Measurements from ENCODE around the gene RGS7. TPM values are rescaled to one million over a fixed set of nuclear protein-coding genes. Genes with fewer than 3 reads are reported as not detected.
A peak's percentile ranks its signal among the peaks of the same experiment; 100 is the strongest.

Gene RGS7
- total and polyA plus RNA-seq, 2 donors from 2014 or later, result 3.6 TPM; not detected in 1

- DNase-seq (peak in 2 of 5 donors; percentile 43 to 53), FAIRE-seq (no peak)
- H3K4me1 ChIP-seq (ENCODE audit: control insufficient read depth in 2 of 3, insufficient read depth in 2 of 3, low read depth in 1 of 3, low read length in 3 of 3), result no peaks in the 10 kb centered on the region
- intact Hi-C loops (cut with DNase I), result no loop called here
- no peak overlapping the region for H3K4me3 ChIP-seq (ENCODE audit: low read length in 3 of 3)
- H3K27ac ChIP-seq (ENCODE audit: low read depth in 2 of 2, low read length in 2 of 2), result no peak overlapping the region
- H3K27me3 ChIP-seq (ENCODE audit: control insufficient read depth, insufficient read depth, low read length), result no peaks in the 10 kb centered on the region
- H3K9me3 ChIP-seq (ENCODE audit: control insufficient read depth in 2 of 3, insufficient read depth in 1 of 3, low read length in 3 of 3), result no peaks in the 10 kb centered on the region
- H3K36me3 ChIP-seq (ENCODE audit: control insufficient read depth in 2 of 3, insufficient read depth in 3 of 3, low read length in 3 of 3), result no peaks in the 10 kb centered on the region
- no peak for TF ChIP-seq CTCF (IDR thresholded peaks at IDR 0.05; ENCODE audit: borderline replicate concordance, extremely low read depth, insufficient read depth)
- no peak overlapping the region for H3K9ac ChIP-seq (ENCODE audit: low read length in 3 of 3)
Measured at GRCh38 chr1:241105147-241105546, 251.9 kb downstream of the RGS7 start.

- intact Hi-C loops (cut with DNase I), result no loop called here
- peak in 2 of 5 donors; percentile 32 to 65 for DNase-seq
- Histone ChIP-seq H3K27ac (ENCODE audit: low read depth in 2 of 2, low read length in 2 of 2) (no peak overlapping the region), H3K36me3 (ENCODE audit: control insufficient read depth in 2 of 3, insufficient read depth in 3 of 3, low read length in 3 of 3) (no peaks in the 10 kb centered on the region), H3K4me1 (ENCODE audit: control insufficient read depth in 2 of 3, insufficient read depth in 2 of 3, low read depth in 1 of 3, low read length in 3 of 3) (no peaks in the 10 kb centered on the region), H3K27me3 (ENCODE audit: control insufficient read depth, insufficient read depth, low read length) (no peaks in the 10 kb centered on the region), H3K4me3 (ENCODE audit: low read length in 3 of 3) (no peak overlapping the region), H3K9me3 (ENCODE audit: control insufficient read depth in 2 of 3, insufficient read depth in 1 of 3, low read length in 3 of 3) (no peaks in the 10 kb centered on the region), H3K9ac (ENCODE audit: low read length in 3 of 3) (no peak overlapping the region)
- FAIRE-seq, result no peak
- no peak for TF ChIP-seq CTCF (IDR thresholded peaks at IDR 0.05; ENCODE audit: borderline replicate concordance, extremely low read depth, insufficient read depth)
Measured at GRCh38 chr1:241102664-241103063, 254.3 kb downstream of the RGS7 start.

- Histone ChIP-seq H3K4me3 (ENCODE audit: low read length in 3 of 3) (no peak overlapping the region), H3K27ac (ENCODE audit: low read depth in 2 of 2, low read length in 2 of 2) (no peak overlapping the region), H3K9ac (ENCODE audit: low read length in 3 of 3) (no peak overlapping the region), H3K9me3 (ENCODE audit: control insufficient read depth in 2 of 3, insufficient read depth in 1 of 3, low read length in 3 of 3) (no peaks in the 10 kb centered on the region), H3K36me3 (ENCODE audit: control insufficient read depth in 2 of 3, insufficient read depth in 3 of 3, low read length in 3 of 3) (no peaks in the 10 kb centered on the region), H3K27me3 (ENCODE audit: control insufficient read depth, insufficient read depth, low read length) (no peaks in the 10 kb centered on the region), H3K4me1 (ENCODE audit: control insufficient read depth in 2 of 3, insufficient read depth in 2 of 3, low read depth in 1 of 3, low read length in 3 of 3) (no peaks in the 10 kb centered on the region)
- TF ChIP-seq CTCF (IDR thresholded peaks at IDR 0.05; ENCODE audit: borderline replicate concordance, extremely low read depth, insufficient read depth), result no peak
- intact Hi-C loops (cut with DNase I), result no loop called here
- DNase-seq (no peak), FAIRE-seq (no peak)
Measured at GRCh38 chr1:241101622-241102021, 255.4 kb downstream of the RGS7 start.

- TF ChIP-seq CTCF (IDR thresholded peaks at IDR 0.05; ENCODE audit: borderline replicate concordance, extremely low read depth, insufficient read depth), result no peak
- Histone ChIP-seq H3K27ac (ENCODE audit: low read depth in 2 of 2, low read length in 2 of 2) (no peak overlapping the region), H3K9me3 (ENCODE audit: control insufficient read depth in 2 of 3, insufficient read depth in 1 of 3, low read length in 3 of 3) (no peaks in the 10 kb centered on the region), H3K4me3 (ENCODE audit: low read length in 3 of 3) (no peak overlapping the region), H3K9ac (ENCODE audit: low read length in 3 of 3) (no peak overlapping the region), H3K4me1 (ENCODE audit: control insufficient read depth in 2 of 3, insufficient read depth in 2 of 3, low read depth in 1 of 3, low read length in 3 of 3) (no peaks in the 10 kb centered on the region), H3K27me3 (ENCODE audit: control insufficient read depth, insufficient read depth, low read length) (no peaks in the 10 kb centered on the region), H3K36me3 (ENCODE audit: control insufficient read depth in 2 of 3, insufficient read depth in 3 of 3, low read length in 3 of 3) (no peaks in the 10 kb centered on the region)
- no peak for DNase-seq
- intact Hi-C loops (cut with DNase I), result no loop called here
- no peak for FAIRE-seq
Measured at GRCh38 chr1:241097479-241097878, 259.5 kb downstream of the RGS7 start.
